Measurements from ENCODE around the gene IMMP2L.

IMMP2L gene

GRCh38 chr7:110842796-110843195, 719.5 kb downstream of the IMMP2L start:
- DNase-seq: no peak

GRCh38 chr7:110841840-110842545, 720.3 kb downstream of the IMMP2L start:
- no peak for DNase-seq

GRCh38 chr7:110839866-110840265, 722.4 kb downstream of the IMMP2L start:
- DNase-seq: peak; percentile 47

GRCh38 chr7:110835849-110836248, 726.4 kb downstream of the IMMP2L start:
- no peak for DNase-seq

DNA sequence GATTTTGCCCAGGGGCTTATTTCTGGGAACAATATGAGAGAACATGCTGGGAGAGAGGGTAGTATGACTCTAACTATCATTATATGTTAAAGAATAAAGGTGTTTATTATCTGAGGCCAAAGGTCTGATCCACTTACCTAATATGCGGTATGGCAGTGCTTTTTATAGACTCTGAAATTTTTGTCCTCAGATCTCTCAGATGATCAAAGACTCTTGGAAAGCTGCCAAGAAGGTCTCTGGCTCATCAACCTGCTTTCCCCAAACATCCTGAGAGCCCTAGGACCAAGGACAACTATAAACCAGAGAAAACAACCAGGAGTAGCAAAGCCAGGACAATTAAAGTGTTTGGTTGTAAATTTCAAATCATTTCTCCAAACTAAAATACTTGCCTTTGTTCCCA, 727.1 kb downstream of the IMMP2L start:
- DNase-seq: no peak

DNA sequence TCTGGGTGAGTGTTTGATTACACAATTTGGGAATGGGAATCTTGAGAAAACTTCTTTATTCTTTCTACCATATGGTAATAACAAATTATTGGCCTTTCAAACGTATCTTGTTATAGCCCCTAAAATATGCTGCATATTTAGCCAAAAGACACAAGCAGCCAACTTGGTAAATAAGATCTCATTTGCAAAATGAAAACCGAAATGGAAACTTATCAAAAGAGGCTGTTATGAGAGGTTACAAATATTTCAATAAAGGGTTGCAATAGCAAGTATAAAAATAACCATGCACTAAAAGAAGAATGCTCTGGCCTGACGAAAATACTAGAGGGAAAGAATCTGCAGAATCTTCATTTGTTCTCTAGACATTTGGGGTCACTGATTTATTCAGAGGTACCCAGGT, 730.9 kb downstream of the IMMP2L start:
- no peak for DNase-seq

DNA sequence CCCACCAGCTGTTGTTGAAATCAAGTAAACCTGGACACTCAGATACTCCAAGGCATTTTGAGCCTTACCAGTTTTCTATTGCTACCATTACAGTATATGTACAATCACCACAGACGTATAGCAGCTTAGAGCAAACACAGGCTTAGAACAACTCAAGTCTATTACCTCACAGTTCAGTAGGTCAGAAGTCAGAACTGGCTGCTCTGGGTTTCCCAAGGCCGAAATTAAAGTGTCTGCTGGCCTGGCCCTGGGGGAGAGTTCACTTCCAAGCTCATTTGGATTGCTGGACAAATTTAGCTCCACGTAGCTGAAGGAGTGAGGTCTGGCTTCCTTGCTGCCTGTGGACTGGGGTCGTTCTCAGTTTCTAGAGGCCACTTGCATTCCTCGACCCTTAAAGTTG, 731.5 kb downstream of the IMMP2L start:
- DNase-seq: no peak

GRCh38 chr7:110827936-110828335, 734.4 kb downstream of the IMMP2L start:
- DNase-seq: no peak

DNA sequence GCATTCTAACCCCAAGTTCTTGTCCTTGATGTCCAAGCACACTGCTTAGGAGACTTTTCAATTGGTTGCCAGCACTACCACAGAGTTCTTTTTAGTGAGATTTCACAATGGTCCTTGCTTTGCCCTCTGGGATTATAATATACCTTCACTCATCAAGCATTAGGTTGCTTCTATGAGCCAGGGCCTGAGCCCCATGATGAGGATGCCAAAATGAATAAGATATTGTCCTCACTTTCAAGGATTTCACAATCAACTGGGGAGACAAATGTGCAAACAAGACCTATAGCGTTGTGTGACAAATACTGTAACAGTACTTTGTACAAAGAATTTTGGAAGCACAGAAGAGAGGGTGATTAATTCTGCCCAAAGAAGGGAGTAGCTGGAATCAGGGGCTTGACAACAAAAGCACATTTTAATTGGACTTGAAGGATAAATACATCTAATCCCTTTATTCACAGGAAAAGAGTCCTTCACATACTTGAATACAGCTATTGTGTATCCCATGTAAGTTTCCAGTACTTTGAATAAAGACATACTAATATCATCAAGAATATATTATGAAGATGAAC, 734.9 kb downstream of the IMMP2L start:
- DNase-seq: no peak

DNA sequence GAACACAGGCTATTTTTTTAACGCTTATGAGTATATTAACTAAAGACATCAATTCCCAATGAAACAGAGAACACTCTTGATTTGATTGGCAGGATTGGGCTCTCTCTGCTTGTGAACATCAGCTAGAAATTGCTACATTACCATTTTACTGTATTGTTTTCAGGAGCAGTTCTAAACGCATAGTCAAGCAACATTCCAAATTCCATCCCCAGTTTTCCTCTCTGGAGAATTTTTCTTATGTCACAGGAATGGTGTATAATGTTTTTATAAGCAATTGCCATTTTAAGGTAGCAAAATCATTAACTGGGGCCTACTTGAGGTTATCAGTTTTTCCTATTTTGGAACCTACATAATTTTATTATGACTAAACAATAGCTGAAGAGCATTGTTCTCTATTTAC, 748.3 kb downstream of the IMMP2L start:
- DNase-seq: no peak

DNA sequence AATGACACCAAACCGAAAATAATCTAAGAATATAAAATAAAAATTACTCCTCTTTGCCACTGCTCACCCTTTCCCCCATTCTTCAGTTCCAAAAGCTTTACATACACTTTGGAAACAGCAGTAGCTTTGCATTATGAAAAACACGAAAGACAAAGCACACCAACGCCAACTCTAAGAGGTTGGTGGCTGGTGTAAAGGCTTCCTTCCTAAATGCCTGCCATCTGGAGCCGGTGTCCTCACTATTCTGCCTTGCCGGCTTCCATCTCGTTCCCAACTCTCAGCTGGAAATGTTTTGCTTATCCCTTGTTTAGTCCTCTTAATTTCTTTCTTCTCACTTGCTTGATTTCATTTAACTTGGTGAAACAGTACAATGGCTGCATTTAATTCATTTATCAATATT, 752.5 kb downstream of the IMMP2L start:
- DNase-seq: no peak

GRCh38 chr7:110808361-110808760, 753.9 kb downstream of the IMMP2L start:
- DNase-seq: no peak

DNA sequence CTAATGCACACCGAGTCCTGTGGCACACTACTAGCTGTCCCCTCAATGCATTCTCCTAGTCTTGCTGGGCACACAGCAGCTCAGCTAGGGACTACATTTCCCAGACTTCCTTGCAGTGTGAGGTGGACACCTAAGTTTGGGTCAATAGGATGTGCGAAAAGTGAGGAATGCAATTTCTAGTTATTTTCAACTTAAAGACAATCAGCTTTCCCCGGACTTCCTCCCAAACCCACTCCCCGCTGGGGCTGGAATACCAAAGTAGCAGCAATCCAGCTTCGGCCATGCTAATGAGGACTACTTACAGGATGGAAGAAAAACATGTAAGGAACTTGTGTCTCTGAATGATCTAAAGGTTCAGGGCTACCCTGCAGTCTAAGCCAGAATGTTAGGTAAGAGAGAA, 757.8 kb downstream of the IMMP2L start:
- no peak for DNase-seq

DNA sequence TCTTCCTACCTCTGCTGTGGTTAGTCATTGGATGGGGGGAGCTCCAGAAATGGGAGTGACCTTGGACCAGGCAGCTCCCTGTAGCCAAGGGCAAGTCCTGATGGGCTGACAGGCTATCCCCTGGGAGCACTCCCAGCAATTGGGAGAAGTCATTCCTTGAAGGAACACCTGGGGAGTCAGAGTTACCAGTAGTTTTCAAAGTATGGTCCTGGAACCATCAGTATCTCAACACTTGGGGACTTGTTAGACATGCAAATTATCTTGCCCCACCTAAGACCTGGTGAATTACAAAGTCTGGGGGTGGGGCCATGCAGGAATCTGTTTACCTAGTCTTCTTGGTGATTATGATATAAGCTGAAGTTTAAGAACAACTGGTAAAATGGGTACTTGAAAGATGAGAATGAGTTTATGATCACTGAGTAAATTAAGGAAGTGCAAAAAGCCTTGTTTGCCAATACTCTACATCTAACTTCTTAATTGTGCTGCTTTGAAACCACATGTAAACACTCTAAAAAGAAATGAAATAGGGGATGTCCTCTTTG, 758.6 kb downstream of the IMMP2L start:
- DNase-seq: no peak

- no peak for DNase-seq
Measured at GRCh38 chr7:110801502-110801901, 760.8 kb downstream of the IMMP2L start.

GRCh38 chr7:110800984-110801383, 761.3 kb downstream of the IMMP2L start:
- DNase-seq: no peak

- DNase-seq: no peak
Measured at GRCh38 chr7:110797656-110798055, 764.6 kb downstream of the IMMP2L start.

DNA sequence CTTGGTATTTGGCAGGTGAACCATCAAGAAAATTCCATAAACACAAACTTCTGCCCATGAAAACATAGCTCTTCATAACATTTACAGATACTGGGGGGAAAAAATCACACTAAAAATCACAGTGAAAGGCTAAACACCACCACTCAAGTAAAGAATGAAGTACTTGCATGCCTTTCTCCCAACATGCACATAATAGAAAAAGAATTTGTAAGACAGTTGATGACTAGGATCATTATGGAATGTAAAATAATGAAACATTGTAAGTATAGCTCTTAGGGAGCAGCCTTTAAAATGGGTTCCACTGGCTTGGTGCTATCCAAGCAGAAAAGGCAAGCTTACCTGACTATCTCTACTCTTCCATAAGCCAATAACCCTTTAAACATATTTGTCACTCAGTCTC, 771.3 kb downstream of the IMMP2L start:
- DNase-seq: peak; percentile 12

- DNase-seq: no peak
Measured at GRCh38 chr7:110786328-110786965, 775.8 kb downstream of the IMMP2L start.

DNA sequence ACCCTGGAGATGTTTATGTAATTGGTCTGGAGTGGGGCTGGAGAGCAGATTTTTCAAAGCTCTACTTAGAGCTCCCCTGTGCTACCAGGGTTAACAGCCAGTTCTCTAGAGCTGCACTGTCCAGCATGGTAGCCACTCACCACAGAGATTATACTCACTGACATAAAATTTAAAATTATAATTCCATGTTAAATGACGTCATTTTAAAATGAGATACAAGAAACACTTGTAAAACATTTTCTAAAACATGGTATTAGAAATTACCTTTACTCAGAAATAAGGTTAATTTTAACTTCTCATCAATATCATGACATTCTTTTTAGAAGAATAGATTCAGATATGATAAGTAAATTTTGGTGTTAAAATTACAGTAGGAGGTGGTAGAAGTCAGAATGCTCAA, 777.5 kb downstream of the IMMP2L start:
- DNase-seq: no peak

DNA sequence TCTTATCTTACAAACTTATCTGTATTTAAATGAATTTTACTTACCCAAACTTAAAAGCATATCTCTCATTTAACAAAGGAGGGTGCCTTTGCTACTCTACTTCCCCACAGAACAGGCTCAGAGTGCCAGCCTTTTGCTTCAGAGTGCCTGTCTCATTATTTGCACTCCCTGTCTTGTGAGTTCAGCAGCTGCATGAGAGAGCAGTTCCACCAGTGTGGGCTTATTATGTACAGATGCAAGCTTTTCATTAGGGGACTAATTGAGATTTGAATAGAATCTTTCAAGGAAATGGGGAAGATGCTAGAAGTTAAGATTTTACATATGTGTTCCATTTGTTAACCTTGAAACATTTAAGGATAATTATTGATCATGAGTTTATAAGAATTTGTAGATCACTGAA, 781.6 kb downstream of the IMMP2L start:
- no peak for DNase-seq

- DNase-seq: no peak
Measured at GRCh38 chr7:110779339-110779738, 783.0 kb downstream of the IMMP2L start.

GRCh38 chr7:110775046-110775445, 787.2 kb downstream of the IMMP2L start:
- peak; percentile 70 for DNase-seq

DNA sequence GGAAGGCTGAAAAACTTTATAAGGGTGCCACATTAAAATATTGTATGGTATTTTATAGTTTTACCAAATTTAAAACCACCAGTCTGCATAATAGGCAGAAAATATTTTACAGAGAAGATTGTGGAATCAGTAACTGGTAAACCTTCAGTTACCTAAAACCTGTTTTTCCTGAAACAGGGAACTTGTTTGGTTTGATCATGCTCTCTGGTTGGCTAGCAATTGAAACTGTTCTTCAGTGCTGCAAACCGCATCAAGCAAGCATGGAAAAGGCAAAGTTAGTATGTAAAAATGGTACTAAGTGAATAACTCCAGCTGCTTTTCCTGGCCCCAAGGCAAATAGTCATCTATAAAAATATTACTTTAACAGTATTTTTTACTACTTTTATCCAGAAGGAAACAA, 788.2 kb downstream of the IMMP2L start:
- DNase-seq: no peak
